WTC11 (cell line): ENCODE data around the gene DDX39A. TPM values are rescaled to one million over a fixed set of nuclear protein-coding genes. Genes with fewer than 3 reads are reported as not detected.

ENCODE experiments used
- ATAC-seq: fragments of 200-7000 bp; cut with Tn5 transposase; 2 replicates; pipeline ENCODE4 v1.10.0; 2021; ENCODE audit warnings: mild to moderate bottlenecking, moderate library complexity
- CTCF ChIA-PET: fragments of 300-600 bp; sonication (Branson Sonifier 250); formaldehyde crosslinking; loops from one replicate; lab custom pipeline; 2021; ENCODE audit warnings: antibody characterized with exemption; lab: Charles Lee
- POLR2A ChIA-PET: fragments of 350-600 bp; sonication (Branson Sonifier 250); formaldehyde crosslinking; loops from one replicate; lab custom pipeline; 2021; ENCODE audit warnings: antibody characterized with exemption; lab: Charles Lee
- DNase-seq: peaks from one replicate; pipeline ENCODE4 v3.0.0; 2021; ENCODE audit warnings: low spot score
- H3K27ac Mint-ChIP-seq: 2 replicates; pipeline ENCODE4 v1.8.0; 2021; ENCODE audit warnings: mixed read lengths
- H3K27me3 Mint-ChIP-seq: 2 replicates; pipeline ENCODE4 v1.8.0; 2021; ENCODE audit warnings: low read depth, mild to moderate bottlenecking, moderate library complexity, mixed read lengths
- H3K36me3 Mint-ChIP-seq: 2 replicates; pipeline ENCODE4 v1.8.0; 2021; ENCODE audit warnings: mixed read lengths
- H3K4me1 Mint-ChIP-seq: 2 replicates; pipeline ENCODE4 v1.8.0; 2022; ENCODE audit warnings: mixed read lengths
- H3K4me3 Mint-ChIP-seq: 2 replicates; pipeline ENCODE4 v1.8.0; 2021; ENCODE audit warnings: mild to moderate bottlenecking, moderate library complexity, mixed read lengths
- H3K9me3 Mint-ChIP-seq: 2 replicates; pipeline ENCODE4 v1.8.0; 2021; ENCODE audit warnings: mixed read lengths
- ATF1 ChIP-seq: sonication (generic); formaldehyde crosslinking; IDR thresholded peaks from 2 replicates; pipeline ENCODE4 v1.8.1; 2023; ENCODE audit warnings: mild to moderate bottlenecking, moderate library complexity, missing genetic modification reagents
- CREM ChIP-seq: sonication (generic); formaldehyde crosslinking; IDR thresholded peaks from 2 replicates; pipeline ENCODE4 v1.8.1; 2022; ENCODE audit warnings: mild to moderate bottlenecking, missing genetic modification reagents, moderate library complexity
- SMAD3 ChIP-seq: sonication (generic); formaldehyde crosslinking; IDR thresholded peaks from 2 replicates; pipeline ENCODE4 v1.8.0; 2022; ENCODE audit warnings: missing genetic modification reagents, mild to moderate bottlenecking, borderline replicate concordance
- SP1 ChIP-seq: sonication (generic); formaldehyde crosslinking; conservative IDR thresholded peaks from 2 replicates; pipeline ENCODE4 v1.8.1; 2022; ENCODE audit warnings: missing genetic modification reagents
- ZNF423 ChIP-seq: fragments of 250-450 bp; sonication (Bioruptor Pico); IDR thresholded peaks from 2 replicates; pipeline ENCODE4 v2.1.2; 2022; ENCODE audit warnings: mild to moderate bottlenecking, moderate library complexity
- total RNA-seq: library from RNA; stranded (reverse); gene quantifications from 3 replicates; pipeline ENCODE4 v1.2.3, GENCODE V29; 2021
- TF ChIP-seq, protein P1 (sequence below): sonication (generic); formaldehyde crosslinking; IDR thresholded peaks from 2 replicates; pipeline ENCODE4 v1.8.0; 2022; ENCODE audit warnings: mild to moderate bottlenecking, missing genetic modification reagents
- TF ChIP-seq, protein P2 (sequence below): fragments of 250-450 bp; sonication (Bioruptor Pico); IDR thresholded peaks from 2 replicates; pipeline ENCODE4 v1.8.0; 2021; ENCODE audit warnings: mild to moderate bottlenecking
- TF ChIP-seq, protein P3 (sequence below): sonication (generic); formaldehyde crosslinking; IDR thresholded peaks from 2 replicates; pipeline ENCODE4 v1.8.0; 2023; ENCODE audit warnings: missing genetic modification reagents, mild to moderate bottlenecking, borderline replicate concordance
- TF ChIP-seq, protein P4 (sequence below): sonication (generic); formaldehyde crosslinking; IDR thresholded peaks from 2 replicates; pipeline ENCODE4 v1.8.0; 2023; ENCODE audit warnings: mild to moderate bottlenecking, missing genetic modification reagents
- TF ChIP-seq, protein P5 (sequence below): sonication (generic); formaldehyde crosslinking; IDR thresholded peaks from 2 replicates; pipeline ENCODE4 v1.8.1; 2023; ENCODE audit warnings: mild to moderate bottlenecking, missing genetic modification reagents, borderline replicate concordance
- TF ChIP-seq, protein P6 (sequence below): sonication (generic); formaldehyde crosslinking; IDR thresholded peaks from 2 replicates; pipeline ENCODE4 v1.8.0; 2022; ENCODE audit warnings: mild to moderate bottlenecking, missing genetic modification reagents

The DDX39A gene
- total RNA-seq, 1 experiment from 2014 or later: 136 TPM

DNA sequence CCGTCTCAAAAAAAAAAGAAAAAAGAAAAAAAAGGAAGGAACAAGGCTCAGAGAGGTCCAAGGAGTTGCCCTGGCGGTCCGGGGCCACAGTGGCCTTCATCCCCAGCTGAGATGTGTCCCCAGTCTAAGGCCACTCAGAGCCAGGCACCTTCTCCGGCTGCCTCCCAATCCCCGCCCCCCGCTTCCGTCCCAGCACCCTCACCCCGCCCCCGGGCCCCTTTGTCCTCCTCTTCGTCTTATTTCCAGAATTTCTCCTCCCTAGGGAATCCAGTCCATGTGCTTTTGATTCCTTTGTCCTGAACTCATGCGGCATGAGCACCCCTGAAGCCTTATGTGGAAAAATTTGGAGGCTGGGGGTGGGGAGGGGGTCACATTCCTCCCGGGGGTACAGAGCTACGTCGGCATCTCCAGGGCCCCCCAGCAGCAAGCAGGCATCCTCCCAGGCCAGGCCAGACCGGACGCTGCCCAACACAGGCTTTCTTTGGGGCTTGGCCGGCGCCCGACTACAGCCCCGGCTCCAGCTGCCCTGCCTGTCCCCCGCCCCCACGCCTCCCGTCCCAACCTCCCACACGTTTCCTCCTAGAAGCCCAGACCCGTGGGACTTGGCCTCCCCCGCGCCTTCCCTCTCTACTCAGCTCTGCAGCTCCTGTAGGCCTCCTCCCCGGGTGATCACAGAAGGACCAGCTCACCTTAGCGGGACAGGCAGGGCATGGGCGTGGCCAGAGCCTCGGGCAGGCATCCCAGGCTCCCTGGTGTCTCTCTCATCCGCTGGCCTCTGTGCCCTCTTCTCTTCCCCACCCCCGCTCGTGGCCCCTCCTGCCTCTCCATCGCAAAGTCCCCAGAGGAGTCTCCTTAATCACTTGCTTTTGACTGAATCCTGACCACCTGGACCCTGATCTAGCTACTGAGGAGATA, 55.7 kb downstream of the DDX39A start:
- TF ChIP-seq, protein P1, sequence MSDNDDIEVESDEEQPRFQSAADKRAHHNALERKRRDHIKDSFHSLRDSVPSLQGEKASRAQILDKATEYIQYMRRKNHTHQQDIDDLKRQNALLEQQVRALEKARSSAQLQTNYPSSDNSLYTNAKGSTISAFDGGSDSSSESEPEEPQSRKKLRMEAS: peak; percentile 58; the same call in 1 of the 2 replicates
- TF ChIP-seq, protein P2, sequence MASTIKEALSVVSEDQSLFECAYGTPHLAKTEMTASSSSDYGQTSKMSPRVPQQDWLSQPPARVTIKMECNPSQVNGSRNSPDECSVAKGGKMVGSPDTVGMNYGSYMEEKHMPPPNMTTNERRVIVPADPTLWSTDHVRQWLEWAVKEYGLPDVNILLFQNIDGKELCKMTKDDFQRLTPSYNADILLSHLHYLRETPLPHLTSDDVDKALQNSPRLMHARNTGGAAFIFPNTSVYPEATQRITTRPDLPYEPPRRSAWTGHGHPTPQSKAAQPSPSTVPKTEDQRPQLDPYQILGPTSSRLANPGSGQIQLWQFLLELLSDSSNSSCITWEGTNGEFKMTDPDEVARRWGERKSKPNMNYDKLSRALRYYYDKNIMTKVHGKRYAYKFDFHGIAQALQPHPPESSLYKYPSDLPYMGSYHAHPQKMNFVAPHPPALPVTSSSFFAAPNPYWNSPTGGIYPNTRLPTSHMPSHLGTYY (CRISPR knock-in tag): no peak
- TF ChIP-seq, protein P3, sequence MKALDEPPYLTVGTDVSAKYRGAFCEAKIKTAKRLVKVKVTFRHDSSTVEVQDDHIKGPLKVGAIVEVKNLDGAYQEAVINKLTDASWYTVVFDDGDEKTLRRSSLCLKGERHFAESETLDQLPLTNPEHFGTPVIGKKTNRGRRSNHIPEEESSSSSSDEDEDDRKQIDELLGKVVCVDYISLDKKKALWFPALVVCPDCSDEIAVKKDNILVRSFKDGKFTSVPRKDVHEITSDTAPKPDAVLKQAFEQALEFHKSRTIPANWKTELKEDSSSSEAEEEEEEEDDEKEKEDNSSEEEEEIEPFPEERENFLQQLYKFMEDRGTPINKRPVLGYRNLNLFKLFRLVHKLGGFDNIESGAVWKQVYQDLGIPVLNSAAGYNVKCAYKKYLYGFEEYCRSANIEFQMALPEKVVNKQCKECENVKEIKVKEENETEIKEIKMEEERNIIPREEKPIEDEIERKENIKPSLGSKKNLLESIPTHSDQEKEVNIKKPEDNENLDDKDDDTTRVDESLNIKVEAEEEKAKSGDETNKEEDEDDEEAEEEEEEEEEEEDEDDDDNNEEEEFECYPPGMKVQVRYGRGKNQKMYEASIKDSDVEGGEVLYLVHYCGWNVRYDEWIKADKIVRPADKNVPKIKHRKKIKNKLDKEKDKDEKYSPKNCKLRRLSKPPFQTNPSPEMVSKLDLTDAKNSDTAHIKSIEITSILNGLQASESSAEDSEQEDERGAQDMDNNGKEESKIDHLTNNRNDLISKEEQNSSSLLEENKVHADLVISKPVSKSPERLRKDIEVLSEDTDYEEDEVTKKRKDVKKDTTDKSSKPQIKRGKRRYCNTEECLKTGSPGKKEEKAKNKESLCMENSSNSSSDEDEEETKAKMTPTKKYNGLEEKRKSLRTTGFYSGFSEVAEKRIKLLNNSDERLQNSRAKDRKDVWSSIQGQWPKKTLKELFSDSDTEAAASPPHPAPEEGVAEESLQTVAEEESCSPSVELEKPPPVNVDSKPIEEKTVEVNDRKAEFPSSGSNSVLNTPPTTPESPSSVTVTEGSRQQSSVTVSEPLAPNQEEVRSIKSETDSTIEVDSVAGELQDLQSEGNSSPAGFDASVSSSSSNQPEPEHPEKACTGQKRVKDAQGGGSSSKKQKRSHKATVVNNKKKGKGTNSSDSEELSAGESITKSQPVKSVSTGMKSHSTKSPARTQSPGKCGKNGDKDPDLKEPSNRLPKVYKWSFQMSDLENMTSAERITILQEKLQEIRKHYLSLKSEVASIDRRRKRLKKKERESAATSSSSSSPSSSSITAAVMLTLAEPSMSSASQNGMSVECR: no peak
- TF ChIP-seq, protein P4, sequence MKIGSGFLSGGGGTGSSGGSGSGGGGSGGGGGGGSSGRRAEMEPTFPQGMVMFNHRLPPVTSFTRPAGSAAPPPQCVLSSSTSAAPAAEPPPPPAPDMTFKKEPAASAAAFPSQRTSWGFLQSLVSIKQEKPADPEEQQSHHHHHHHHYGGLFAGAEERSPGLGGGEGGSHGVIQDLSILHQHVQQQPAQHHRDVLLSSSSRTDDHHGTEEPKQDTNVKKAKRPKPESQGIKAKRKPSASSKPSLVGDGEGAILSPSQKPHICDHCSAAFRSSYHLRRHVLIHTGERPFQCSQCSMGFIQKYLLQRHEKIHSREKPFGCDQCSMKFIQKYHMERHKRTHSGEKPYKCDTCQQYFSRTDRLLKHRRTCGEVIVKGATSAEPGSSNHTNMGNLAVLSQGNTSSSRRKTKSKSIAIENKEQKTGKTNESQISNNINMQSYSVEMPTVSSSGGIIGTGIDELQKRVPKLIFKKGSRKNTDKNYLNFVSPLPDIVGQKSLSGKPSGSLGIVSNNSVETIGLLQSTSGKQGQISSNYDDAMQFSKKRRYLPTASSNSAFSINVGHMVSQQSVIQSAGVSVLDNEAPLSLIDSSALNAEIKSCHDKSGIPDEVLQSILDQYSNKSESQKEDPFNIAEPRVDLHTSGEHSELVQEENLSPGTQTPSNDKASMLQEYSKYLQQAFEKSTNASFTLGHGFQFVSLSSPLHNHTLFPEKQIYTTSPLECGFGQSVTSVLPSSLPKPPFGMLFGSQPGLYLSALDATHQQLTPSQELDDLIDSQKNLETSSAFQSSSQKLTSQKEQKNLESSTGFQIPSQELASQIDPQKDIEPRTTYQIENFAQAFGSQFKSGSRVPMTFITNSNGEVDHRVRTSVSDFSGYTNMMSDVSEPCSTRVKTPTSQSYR (CRISPR knock-in tag): 0 out of 2 replicates have a peak, but pooled peaks have one; percentile 27
- TF ChIP-seq CREM (CRISPR knock-in tag) (no peak), ZNF423 (CRISPR knock-in tag) (peak; percentile 77), SMAD3 (0 out of 2 replicates have a peak, but pooled peaks have one; percentile 67), SP1 (CRISPR knock-in tag) (peak; percentile 64; the same call in 1 of the 2 replicates), ATF1 (no peak)
- TF ChIP-seq, protein P5, sequence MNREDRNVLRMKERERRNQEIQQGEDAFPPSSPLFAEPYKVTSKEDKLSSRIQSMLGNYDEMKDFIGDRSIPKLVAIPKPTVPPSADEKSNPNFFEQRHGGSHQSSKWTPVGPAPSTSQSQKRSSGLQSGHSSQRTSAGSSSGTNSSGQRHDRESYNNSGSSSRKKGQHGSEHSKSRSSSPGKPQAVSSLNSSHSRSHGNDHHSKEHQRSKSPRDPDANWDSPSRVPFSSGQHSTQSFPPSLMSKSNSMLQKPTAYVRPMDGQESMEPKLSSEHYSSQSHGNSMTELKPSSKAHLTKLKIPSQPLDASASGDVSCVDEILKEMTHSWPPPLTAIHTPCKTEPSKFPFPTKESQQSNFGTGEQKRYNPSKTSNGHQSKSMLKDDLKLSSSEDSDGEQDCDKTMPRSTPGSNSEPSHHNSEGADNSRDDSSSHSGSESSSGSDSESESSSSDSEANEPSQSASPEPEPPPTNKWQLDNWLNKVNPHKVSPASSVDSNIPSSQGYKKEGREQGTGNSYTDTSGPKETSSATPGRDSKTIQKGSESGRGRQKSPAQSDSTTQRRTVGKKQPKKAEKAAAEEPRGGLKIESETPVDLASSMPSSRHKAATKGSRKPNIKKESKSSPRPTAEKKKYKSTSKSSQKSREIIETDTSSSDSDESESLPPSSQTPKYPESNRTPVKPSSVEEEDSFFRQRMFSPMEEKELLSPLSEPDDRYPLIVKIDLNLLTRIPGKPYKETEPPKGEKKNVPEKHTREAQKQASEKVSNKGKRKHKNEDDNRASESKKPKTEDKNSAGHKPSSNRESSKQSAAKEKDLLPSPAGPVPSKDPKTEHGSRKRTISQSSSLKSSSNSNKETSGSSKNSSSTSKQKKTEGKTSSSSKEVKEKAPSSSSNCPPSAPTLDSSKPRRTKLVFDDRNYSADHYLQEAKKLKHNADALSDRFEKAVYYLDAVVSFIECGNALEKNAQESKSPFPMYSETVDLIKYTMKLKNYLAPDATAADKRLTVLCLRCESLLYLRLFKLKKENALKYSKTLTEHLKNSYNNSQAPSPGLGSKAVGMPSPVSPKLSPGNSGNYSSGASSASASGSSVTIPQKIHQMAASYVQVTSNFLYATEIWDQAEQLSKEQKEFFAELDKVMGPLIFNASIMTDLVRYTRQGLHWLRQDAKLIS (CRISPR knock-in tag): no peak
- TF ChIP-seq, protein P6, sequence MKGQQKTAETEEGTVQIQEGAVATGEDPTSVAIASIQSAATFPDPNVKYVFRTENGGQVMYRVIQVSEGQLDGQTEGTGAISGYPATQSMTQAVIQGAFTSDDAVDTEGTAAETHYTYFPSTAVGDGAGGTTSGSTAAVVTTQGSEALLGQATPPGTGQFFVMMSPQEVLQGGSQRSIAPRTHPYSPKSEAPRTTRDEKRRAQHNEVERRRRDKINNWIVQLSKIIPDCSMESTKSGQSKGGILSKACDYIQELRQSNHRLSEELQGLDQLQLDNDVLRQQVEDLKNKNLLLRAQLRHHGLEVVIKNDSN (CRISPR knock-in tag): 0 out of 2 replicates have a peak, but pooled peaks have one; percentile 19
- Mint-ChIP-seq H3K4me3 (peak overlapping the region; percentile 77), H3K4me1 (peaks cover 19% of the 10 kb centered on the region), H3K27me3 (no peaks in the 10 kb centered on the region), H3K36me3 (no peaks in the 10 kb centered on the region), H3K27ac (peak overlapping the region; percentile 87), H3K9me3 (peaks cover 3% of the 10 kb centered on the region; the same call in 1 of the 2 replicates)
- ChIA-PET POLR2A (interaction anchor here (0.5 to 3.5 kb wide), 8 partner anchors 15 to 1732 kb away, joined by 3 to 28 read pairs (median 3); partner anchors contain the start of genes ADGRE5 and ASF1B), CTCF (interaction anchor here (0.6 to 6.0 kb wide), 13 partner anchors 12 to 476 kb away, joined by 3 to 197 read pairs (median 4); partner anchors contain the start of genes ASF1B and PTGER1)
- DNase-seq (peak; percentile 83), ATAC-seq (peak; percentile 85)
